ENCODE measurements around the gene ILDR1.

DNA sequence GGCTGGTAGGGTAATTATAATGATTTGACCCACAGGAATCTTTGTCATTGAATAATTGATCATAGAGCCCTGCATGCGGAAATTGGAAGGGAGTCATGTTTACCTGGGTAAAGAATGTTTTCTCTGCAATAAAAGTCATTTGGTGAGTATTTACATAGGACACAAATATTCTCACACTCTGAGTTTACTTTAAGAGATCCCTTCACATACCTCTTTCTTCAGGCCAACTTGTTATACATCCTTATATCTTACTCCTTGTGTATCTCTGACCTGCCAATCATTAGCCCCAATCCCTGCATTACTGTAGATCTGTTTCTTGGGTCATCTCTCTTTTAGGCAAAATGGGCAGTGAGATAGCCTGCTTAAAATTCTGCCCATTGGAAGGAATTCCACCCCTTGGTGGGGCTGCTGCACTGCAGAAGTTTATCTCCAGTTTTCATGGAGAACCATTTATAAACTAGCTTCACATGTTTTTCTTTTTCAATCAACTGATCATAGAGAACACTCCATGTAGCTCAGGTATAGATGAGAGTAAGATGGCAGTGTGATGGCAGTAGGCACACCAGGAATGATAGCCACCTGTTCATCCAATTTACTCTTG lies 46.2 kb downstream of the ILDR1 start:
- TF ChIP-seq, protein P1, sequence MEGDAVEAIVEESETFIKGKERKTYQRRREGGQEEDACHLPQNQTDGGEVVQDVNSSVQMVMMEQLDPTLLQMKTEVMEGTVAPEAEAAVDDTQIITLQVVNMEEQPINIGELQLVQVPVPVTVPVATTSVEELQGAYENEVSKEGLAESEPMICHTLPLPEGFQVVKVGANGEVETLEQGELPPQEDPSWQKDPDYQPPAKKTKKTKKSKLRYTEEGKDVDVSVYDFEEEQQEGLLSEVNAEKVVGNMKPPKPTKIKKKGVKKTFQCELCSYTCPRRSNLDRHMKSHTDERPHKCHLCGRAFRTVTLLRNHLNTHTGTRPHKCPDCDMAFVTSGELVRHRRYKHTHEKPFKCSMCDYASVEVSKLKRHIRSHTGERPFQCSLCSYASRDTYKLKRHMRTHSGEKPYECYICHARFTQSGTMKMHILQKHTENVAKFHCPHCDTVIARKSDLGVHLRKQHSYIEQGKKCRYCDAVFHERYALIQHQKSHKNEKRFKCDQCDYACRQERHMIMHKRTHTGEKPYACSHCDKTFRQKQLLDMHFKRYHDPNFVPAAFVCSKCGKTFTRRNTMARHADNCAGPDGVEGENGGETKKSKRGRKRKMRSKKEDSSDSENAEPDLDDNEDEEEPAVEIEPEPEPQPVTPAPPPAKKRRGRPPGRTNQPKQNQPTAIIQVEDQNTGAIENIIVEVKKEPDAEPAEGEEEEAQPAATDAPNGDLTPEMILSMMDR (IDR thresholded peaks at IDR 0.05; ENCODE audit: borderline replicate concordance, extremely low read depth, low read length, poor library complexity, severe bottlenecking), result no peak
- TF ChIP-seq EZH2 (IDR thresholded peaks at IDR 0.05; ENCODE audit: borderline replicate concordance, low read depth, low read length, severe bottlenecking), result no peak
